ENCODE data around the gene SDK1. TPM values are rescaled to one million over a fixed set of nuclear protein-coding genes. Genes with fewer than 3 reads are reported as not detected.

SDK1 gene
- total RNA-seq, 6 experiments from 2014 or later: not detected

GRCh38 chr7:3301449-3301731 lies 338 bp downstream of the SDK1 start:
- Mint-ChIP-seq H3K27ac (no peak overlapping the region), H3K4me3 (no peak overlapping the region), H3K36me3 (ENCODE audit: low read depth) (no peaks in the 10 kb centered on the region), H3K9me3 (peaks cover 29% of the 10 kb centered on the region), H3K4me1 (ENCODE audit: low read depth) (no peaks in the 10 kb centered on the region), H3K27me3 (ENCODE audit: insufficient read depth) (peaks cover 5% of the 10 kb centered on the region; the same call in 1 of the 2 replicates)
- DNase-seq: no peak
- no peak for TF ChIP-seq CTCF (IDR thresholded peaks at IDR 0.05)

GRCh38 chr7:3301831-3302618 lies 973 bp downstream of the SDK1 start:
- Mint-ChIP-seq H3K4me3 (no peak overlapping the region), H3K4me1 (ENCODE audit: low read depth) (no peaks in the 10 kb centered on the region), H3K36me3 (ENCODE audit: low read depth) (no peaks in the 10 kb centered on the region), H3K27ac (no peak overlapping the region), H3K27me3 (ENCODE audit: insufficient read depth) (peaks cover 5% of the 10 kb centered on the region; the same call in 1 of the 2 replicates), H3K9me3 (peaks cover 24% of the 10 kb centered on the region)
- DNase-seq: no peak
- TF ChIP-seq CTCF (IDR thresholded peaks at IDR 0.05): no peak

- TF ChIP-seq CTCF (IDR thresholded peaks at IDR 0.05): no peak
- Mint-ChIP-seq H3K9me3 (peaks cover 17% of the 10 kb centered on the region), H3K27me3 (ENCODE audit: insufficient read depth) (peaks cover 5% of the 10 kb centered on the region; the same call in 1 of the 2 replicates), H3K4me1 (ENCODE audit: low read depth) (no peaks in the 10 kb centered on the region), H3K4me3 (no peak overlapping the region), H3K36me3 (ENCODE audit: low read depth) (no peaks in the 10 kb centered on the region), H3K27ac (no peak overlapping the region)
- DNase-seq: no peak
Observed at GRCh38 chr7:3302681-3303320, 1.7 kb downstream of the SDK1 start.

- no peaks in the 10 kb centered on the region for H3K4me1 Mint-ChIP-seq (ENCODE audit: low read depth)
- H3K27ac Mint-ChIP-seq: no peak overlapping the region
- DNase-seq: no peak
- H3K27me3 Mint-ChIP-seq (ENCODE audit: insufficient read depth): peaks cover 5% of the 10 kb centered on the region; the same call in 1 of the 2 replicates
- H3K36me3 Mint-ChIP-seq (ENCODE audit: low read depth): no peaks in the 10 kb centered on the region
- no peak overlapping the region for H3K4me3 Mint-ChIP-seq
- peaks cover 15% of the 10 kb centered on the region; the same call in 1 of the 2 replicates for H3K9me3 Mint-ChIP-seq
- TF ChIP-seq CTCF (IDR thresholded peaks at IDR 0.05): no peak
Observed at GRCh38 chr7:3304131-3304530, 3.1 kb downstream of the SDK1 start.

- Mint-ChIP-seq H3K36me3 (ENCODE audit: low read depth) (no peaks in the 10 kb centered on the region), H3K4me3 (no peak overlapping the region), H3K27me3 (ENCODE audit: insufficient read depth) (peaks cover 5% of the 10 kb centered on the region; the same call in 1 of the 2 replicates), H3K9me3 (peaks cover 32% of the 10 kb centered on the region), H3K4me1 (ENCODE audit: low read depth) (no peaks in the 10 kb centered on the region), H3K27ac (no peak overlapping the region)
- no peak for TF ChIP-seq CTCF (IDR thresholded peaks at IDR 0.05)
- DNase-seq: no peak
Observed at GRCh38 chr7:3307435-3307834, 6.4 kb downstream of the SDK1 start.
